Dendritic cell treated with granulocyte-macrophage colony-stimulating factor and Interleukin-4, amounts not matched to agents 40 ng/mL and 50 ng/mL, for 4 days (primary cell): ENCODE data around the gene ZNF627.

Source experiments
- H3K27ac Mint-ChIP-seq: one replicate; pipeline ENCODE4 v1.8.0; 2022; ENCODE audit warnings: mild to moderate bottlenecking, mixed read lengths
- H3K27me3 Mint-ChIP-seq: one replicate; pipeline ENCODE4 v1.8.0; 2022; ENCODE audit warnings: mild to moderate bottlenecking, mixed read lengths
- H3K36me3 Mint-ChIP-seq: one replicate; pipeline ENCODE4 v1.8.0; 2022; ENCODE audit warnings: low read depth, mixed read lengths
- H3K4me1 Mint-ChIP-seq: one replicate; pipeline ENCODE4 v1.8.0; 2022; ENCODE audit warnings: low read depth, mixed read lengths
- H3K4me3 Mint-ChIP-seq: one replicate; pipeline ENCODE4 v1.8.0; 2022; ENCODE audit warnings: mild to moderate bottlenecking, moderate library complexity, mixed read lengths
- H3K9me3 Mint-ChIP-seq: one replicate; pipeline ENCODE4 v1.8.0; 2022; ENCODE audit warnings: mixed read lengths
- intact Hi-C: fragments of 100-400 bp; cut with micrococcal nuclease; formaldehyde crosslinking; loops from one replicate; pipeline ENCODE4 v1.15.0; 2022

ZNF627 gene

DNA sequence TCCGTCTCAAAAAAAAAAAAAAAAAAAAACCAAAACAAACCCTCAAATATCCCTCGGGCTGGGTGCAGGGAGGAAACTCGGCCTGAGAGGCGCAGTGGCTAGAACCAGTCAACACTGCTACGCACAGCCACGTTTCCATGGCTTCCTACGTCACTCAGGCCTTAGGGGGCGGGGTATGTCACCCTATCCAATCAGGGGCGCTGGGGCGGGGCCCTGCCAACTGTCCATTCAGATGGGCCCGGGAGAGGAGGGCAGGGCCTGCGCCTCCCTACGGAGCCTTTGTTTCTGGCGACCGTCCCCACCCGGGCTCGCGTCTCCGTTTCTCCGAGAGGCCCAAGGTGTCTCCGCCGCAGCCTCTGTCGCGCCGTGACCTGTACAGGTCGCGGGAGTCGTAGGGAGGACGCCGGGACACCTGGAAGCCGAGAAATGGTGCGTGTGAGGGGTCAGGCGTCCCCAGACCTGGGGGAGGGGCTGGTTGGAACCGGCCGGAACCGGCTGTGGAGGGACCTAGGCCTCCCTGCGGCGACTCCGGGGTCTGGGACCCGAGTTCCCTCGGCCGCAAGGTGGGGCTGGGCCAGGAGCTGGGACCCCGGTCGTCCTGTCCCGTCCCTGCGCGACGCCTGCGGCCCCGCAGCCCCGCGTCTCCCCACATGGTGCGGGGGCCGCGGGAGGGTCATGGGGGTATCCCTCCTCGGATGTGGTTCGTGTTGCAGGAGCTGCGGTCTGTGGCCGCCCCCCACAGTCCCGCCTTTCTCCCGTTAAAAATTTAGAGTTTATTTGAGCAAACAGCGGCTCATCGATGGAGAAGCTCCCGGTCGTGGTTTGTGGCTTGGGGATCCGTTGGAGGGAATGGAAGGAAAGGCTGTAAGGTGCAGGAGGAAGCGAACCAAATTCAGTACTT, at the start of gene ZNF627:
TSS of gene ZNF627 (plus strand) at position 282 of the 901 bp plus-strand sequence. CDS start at position 427, 145 bp downstream.
- Mint-ChIP-seq H3K36me3 (peaks cover 23% of the 10 kb centered on the region), H3K27ac (peak within 1 kb of the TSS; percentile 92), H3K4me1 (peaks cover 34% of the 10 kb centered on the region), H3K27me3 (no peaks in the 10 kb centered on the region), H3K9me3 (no peaks in the 10 kb centered on the region), H3K4me3 (peak within 1 kb of the TSS; percentile 99)
- intact Hi-C loops, result no loop called here

DNA sequence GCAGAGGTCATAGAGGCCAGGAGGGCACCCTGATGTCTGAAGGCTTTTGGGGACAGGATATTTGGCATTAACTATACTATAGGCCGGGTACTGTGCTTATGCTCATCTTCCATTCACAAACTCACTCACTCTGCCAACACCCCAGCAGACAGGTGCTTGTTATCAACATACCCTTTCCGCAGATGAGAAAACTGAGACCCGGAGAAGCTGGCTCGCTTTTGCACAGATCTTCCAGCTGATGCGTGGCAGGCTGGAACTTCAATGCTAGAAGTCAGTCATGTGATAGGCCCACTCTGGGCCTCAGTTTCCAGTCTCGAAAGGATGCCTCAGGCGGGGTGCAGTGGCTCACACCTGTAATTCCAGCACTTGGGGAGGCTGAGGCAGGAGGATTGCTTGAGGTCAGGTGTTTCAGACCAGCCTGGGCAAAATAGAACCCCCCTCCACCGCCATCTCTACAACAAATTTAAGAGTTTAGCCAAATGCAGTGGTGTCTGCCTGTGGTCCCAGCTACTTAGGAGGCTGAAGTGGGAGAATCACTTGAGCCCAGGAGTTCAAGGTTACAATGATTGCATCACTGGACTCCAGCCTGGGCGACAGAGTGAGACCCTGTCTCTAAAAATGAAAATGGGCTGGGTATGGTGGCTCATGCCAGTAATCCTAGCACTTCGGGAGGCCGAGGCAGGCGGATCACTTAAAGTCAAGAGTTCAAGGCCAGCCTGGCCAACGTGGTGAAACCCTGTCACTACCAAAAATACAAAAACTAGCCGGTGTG, 49.2 kb upstream of the ZNF627 start:
- intact Hi-C loops, result no loop called here
- Mint-ChIP-seq H3K9me3 (no peaks in the 10 kb centered on the region), H3K4me1 (no peaks in the 10 kb centered on the region), H3K4me3 (no peak overlapping the region), H3K36me3 (peaks cover 20% of the 10 kb centered on the region), H3K27me3 (peaks cover 17% of the 10 kb centered on the region), H3K27ac (no peak overlapping the region)

DNA sequence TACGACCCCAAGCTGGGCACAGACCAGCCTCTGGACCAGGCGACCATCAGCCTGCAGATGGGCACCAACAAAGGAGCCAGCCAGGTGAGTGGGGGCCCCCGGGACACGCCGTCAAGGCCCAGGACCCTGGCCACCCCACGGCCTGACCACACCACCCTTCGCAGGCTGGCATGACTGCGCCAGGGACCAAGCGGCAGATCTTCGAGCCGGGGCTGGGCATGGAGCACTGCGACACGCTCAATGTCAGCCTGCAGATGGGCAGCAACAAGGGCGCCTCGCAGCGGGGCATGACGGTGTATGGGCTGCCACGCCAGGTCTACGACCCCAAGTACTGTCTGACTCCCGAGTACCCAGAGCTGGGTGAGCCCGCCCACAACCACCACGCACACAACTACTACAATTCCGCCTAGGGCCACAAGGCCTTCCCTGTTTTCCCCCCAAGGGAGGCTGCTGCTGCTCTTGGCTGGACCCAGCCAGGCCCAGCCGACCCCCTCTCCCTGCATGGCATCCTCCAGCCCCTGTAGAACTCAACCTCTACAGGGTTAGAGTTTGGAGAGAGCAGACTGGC, 47.8 kb upstream of the ZNF627 start:
- no peak overlapping the region for H3K27ac Mint-ChIP-seq
- H3K4me1 Mint-ChIP-seq, result no peaks in the 10 kb centered on the region
- H3K36me3 Mint-ChIP-seq, result peaks cover 33% of the 10 kb centered on the region
- H3K27me3 Mint-ChIP-seq, result peaks cover 12% of the 10 kb centered on the region
- H3K9me3 Mint-ChIP-seq, result no peaks in the 10 kb centered on the region
- intact Hi-C loops, result no loop called here
- H3K4me3 Mint-ChIP-seq, result no peak overlapping the region

GRCh38 chr19:11550265-11550664, 47.0 kb upstream of the ZNF627 start:
- Mint-ChIP-seq H3K36me3 (peaks cover 37% of the 10 kb centered on the region), H3K4me3 (no peak overlapping the region), H3K27ac (no peak overlapping the region), H3K4me1 (no peaks in the 10 kb centered on the region), H3K9me3 (no peaks in the 10 kb centered on the region), H3K27me3 (peaks cover 7% of the 10 kb centered on the region)
- intact Hi-C loops, result no loop called here

DNA sequence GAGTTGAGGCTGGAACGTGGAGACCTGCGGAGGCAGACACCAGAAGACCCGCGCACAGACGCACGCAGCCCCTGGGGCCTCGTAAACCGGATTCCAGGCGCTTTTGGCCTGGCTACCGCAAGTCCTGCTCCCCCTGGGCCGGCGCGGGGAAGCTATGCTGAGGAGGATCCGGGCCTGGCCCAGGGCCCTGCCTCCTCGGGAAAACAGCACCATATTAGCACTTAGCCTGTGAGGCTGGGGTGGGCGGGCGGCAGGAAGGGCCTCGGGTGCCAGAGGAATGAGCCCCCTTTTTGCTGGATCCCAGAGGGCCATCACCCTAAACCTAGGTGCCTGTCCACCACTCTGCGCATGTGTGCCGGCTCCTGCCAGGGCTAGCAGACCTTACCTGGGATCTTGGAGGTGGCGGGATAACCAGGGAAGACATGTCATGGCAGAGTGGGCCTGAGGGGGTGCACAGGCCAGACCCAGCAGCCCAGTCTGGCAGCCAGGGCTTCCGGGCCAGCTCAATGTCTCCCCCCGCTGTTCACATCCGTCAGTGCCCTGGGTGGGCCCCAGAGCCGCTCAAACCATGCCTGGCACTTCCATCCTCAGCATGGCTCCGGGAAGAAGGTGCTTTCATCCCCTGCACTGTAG, 45.6 kb upstream of the ZNF627 start:
- Mint-ChIP-seq H3K36me3 (peaks cover 51% of the 10 kb centered on the region), H3K9me3 (no peaks in the 10 kb centered on the region), H3K27ac (no peak overlapping the region), H3K27me3 (peaks cover under 1% of the 10 kb centered on the region), H3K4me3 (no peak overlapping the region), H3K4me1 (peaks cover 8% of the 10 kb centered on the region)
- intact Hi-C loops, result no loop called here

DNA sequence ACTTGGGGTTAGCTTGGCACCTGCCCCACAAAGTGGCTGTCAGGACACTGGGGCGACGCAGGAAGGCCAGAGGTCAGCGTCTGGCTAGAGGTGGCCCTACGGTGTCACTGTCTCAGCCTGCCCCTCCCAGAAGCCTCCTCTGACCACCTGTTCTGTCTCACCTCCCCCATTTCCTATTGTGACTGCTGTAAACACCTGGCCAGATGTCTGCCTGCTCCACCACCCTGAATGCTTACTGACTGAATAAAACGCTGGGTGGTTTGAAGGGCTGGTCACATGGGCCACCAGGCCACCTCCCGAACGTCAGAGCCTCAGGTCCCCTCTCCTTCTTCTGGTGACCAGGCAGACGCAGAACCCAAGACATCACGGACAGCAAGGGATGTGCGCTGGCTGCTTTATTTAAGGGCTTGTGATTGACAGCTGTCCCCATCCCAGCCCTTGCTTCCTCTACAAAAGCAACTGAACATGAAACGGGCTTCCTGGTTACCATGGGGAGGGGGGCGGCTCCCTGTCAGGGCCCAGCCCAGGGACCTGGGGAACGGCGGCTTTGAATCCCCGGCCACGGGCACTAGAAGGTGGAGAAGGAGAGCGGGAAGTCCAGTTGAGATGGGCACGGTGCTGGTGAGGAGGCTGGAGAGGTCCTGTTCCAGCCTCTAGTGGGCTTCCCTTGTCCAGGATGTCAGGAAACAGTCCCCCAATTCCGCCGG, 44.5 kb upstream of the ZNF627 start:
- Mint-ChIP-seq H3K4me1 (peaks cover 16% of the 10 kb centered on the region), H3K9me3 (no peaks in the 10 kb centered on the region), H3K36me3 (peaks cover 56% of the 10 kb centered on the region), H3K27me3 (no peaks in the 10 kb centered on the region), H3K4me3 (no peak overlapping the region), H3K27ac (no peak overlapping the region)
- intact Hi-C loops, result no loop called here

DNA sequence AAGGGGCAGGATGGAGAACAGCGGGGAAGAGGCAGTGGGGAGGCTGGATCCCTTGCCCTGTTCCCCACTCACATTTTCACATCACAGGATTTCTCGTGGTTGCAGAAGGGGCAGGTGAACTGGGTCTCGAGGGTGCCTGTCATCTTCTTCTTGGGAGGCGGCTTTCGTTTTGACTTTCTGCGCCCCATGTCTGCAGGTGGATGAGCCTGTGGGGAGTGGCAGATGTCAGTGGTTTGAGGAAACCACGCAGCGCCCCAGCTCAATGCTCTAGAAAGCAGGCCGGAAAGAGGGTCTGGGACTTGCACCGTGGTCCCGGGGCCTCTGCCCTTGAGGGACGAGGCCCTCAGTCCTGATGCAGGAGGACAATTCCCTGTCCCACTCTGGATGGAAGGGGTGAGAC, 43.1 kb upstream of the ZNF627 start:
- H3K36me3 Mint-ChIP-seq, result peaks cover 63% of the 10 kb centered on the region
- intact Hi-C loops, result no loop called here
- no peak overlapping the region for H3K4me3 Mint-ChIP-seq
- no peak overlapping the region for H3K27ac Mint-ChIP-seq
- no peaks in the 10 kb centered on the region for H3K9me3 Mint-ChIP-seq
- H3K27me3 Mint-ChIP-seq, result no peaks in the 10 kb centered on the region
- H3K4me1 Mint-ChIP-seq, result peaks cover 23% of the 10 kb centered on the region

- intact Hi-C loops, result no loop called here
- peaks cover 25% of the 10 kb centered on the region for H3K4me1 Mint-ChIP-seq
- no peaks in the 10 kb centered on the region for H3K9me3 Mint-ChIP-seq
- no peak overlapping the region for H3K27ac Mint-ChIP-seq
- H3K27me3 Mint-ChIP-seq, result no peaks in the 10 kb centered on the region
- peaks cover 64% of the 10 kb centered on the region for H3K36me3 Mint-ChIP-seq
- H3K4me3 Mint-ChIP-seq, result no peak overlapping the region
Observed at GRCh38 chr19:11555246-11555645, 42.0 kb upstream of the ZNF627 start.

DNA sequence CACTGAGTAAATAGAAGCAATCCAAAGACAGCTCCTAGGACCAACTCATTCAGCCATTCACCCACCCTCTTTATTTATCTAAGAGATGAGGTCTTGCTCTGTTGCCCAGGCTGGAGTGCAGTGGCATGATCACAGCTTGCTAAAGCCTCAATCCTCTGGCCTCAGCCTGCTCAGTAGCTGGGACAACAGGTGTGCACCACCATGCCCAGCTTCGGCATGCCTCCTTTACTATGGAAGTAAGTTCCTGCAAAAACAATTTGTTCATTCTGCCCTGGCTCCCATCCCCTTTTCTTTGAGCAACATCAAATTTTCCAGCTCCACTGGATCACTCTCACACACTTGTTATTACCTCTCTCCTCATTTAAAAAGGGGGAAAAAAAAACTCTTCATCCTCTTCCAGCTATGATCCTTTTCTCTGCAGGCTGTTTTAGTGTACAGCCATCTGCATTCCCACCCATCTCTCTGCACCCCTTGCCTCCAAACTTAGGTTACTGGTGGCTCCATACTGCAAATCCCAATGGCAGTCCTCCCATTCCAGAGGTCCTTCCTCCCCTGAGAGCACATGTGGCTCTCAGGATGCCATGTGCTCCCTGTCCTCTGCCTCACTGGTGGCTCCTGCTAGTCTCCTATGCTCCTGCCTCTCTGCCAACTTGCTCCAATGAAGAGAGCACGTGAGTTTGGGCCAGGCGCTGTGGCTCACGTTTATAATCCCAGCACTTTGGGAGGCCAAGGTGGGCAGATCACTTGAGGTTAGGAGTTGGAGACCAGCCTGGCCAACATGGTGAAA, 40.5 kb upstream of the ZNF627 start:
- H3K36me3 Mint-ChIP-seq, result peaks cover 56% of the 10 kb centered on the region
- H3K4me1 Mint-ChIP-seq, result peaks cover 30% of the 10 kb centered on the region
- no peaks in the 10 kb centered on the region for H3K9me3 Mint-ChIP-seq
- intact Hi-C loops, result no loop called here
- H3K27me3 Mint-ChIP-seq, result no peaks in the 10 kb centered on the region
- no peak overlapping the region for H3K4me3 Mint-ChIP-seq
- no peak overlapping the region for H3K27ac Mint-ChIP-seq

GRCh38 chr19:11558881-11559828, 38.1 kb upstream of the ZNF627 start, which contains the start of gene ELOF1:
ELOF1 (minus strand) TSS chr19:11559230; CDS start chr19:11554347, 4,883 bp downstream.
- Mint-ChIP-seq H3K4me1 (peaks cover 51% of the 10 kb centered on the region), H3K9me3 (no peaks in the 10 kb centered on the region), H3K4me3 (peak within 1 kb of the TSS; percentile 88), H3K27ac (peak within 1 kb of the TSS; percentile 74), H3K27me3 (no peaks in the 10 kb centered on the region), H3K36me3 (peaks cover 34% of the 10 kb centered on the region)
- intact Hi-C loops, result no loop called here

- Mint-ChIP-seq H3K4me1 (peaks cover 62% of the 10 kb centered on the region), H3K4me3 (peak overlapping the region; percentile 33), H3K27ac (no peak overlapping the region), H3K27me3 (no peaks in the 10 kb centered on the region), H3K9me3 (no peaks in the 10 kb centered on the region), H3K36me3 (peaks cover 24% of the 10 kb centered on the region)
- intact Hi-C loops, result loop anchor here (1.0 kb wide), 1 partner anchor 27 kb away; no protein-coding TSS in a partner anchor
Observed at GRCh38 chr19:11560404-11561051, 36.8 kb upstream of the ZNF627 start.
